ENCODE data around the gene CABP2.
"Not testable (repeated sequence)": the region's sequence is repeated elsewhere in the genome, so short reads cannot be mapped to it uniquely, and the experiment has no call there.

CABP2 gene

GRCh38 chr11:67522844-67523555 is at the start of gene CABP2:
CABP2 (minus strand) TSS chr11:67523446; CDS start chr11:67523326, 120 bp downstream.
- no peak for DNase-seq (ENCODE audit: low read depth, low spot score)
- H3K4me3 ChIP-seq (ENCODE audit: low read length), result no peak within 1 kb of the TSS
- H3K27ac ChIP-seq (ENCODE audit: low read length), result no peak within 1 kb of the TSS
- H3K36me3 ChIP-seq (ENCODE audit: control insufficient read depth, insufficient read depth, low read length), result no peaks in the 10 kb centered on the region
- no CpG with 5 or more reads among the region's 23 CpGs for WGBS (ENCODE audit: insufficient coverage, insufficient read length)
- H3K4me1 ChIP-seq (ENCODE audit: control insufficient read depth, insufficient read depth, low read length), result no peaks in the 10 kb centered on the region
- H3K27me3 ChIP-seq (ENCODE audit: control insufficient read depth, insufficient read depth, low read length), result no peaks in the 10 kb centered on the region
- H3K9me3 ChIP-seq (ENCODE audit: control insufficient read depth, insufficient read depth, low read length), result no peaks in the 10 kb centered on the region

- Histone ChIP-seq H3K4me3 (ENCODE audit: low read length) (no peak overlapping the region), H3K4me1 (ENCODE audit: control insufficient read depth, insufficient read depth, low read length) (no peaks in the 10 kb centered on the region), H3K36me3 (ENCODE audit: control insufficient read depth, insufficient read depth, low read length) (no peaks in the 10 kb centered on the region), H3K9me3 (ENCODE audit: control insufficient read depth, insufficient read depth, low read length) (no peaks in the 10 kb centered on the region), H3K27ac (ENCODE audit: low read length) (no peak overlapping the region), H3K27me3 (ENCODE audit: control insufficient read depth, insufficient read depth, low read length) (no peaks in the 10 kb centered on the region)
- peak; percentile 43 for DNase-seq (ENCODE audit: low read depth, low spot score)
- no CpG with 5 or more reads among the region's 21 CpGs for WGBS (ENCODE audit: insufficient coverage, insufficient read length)
These were observed 49.6 kb upstream of the CABP2 start for GRCh38 chr11:67572747-67573419.

- no peak overlapping the region for H3K4me3 ChIP-seq (ENCODE audit: low read length)
- H3K9me3 ChIP-seq (ENCODE audit: control insufficient read depth, insufficient read depth, low read length), result no peaks in the 10 kb centered on the region
- H3K4me1 ChIP-seq (ENCODE audit: control insufficient read depth, insufficient read depth, low read length), result no peaks in the 10 kb centered on the region
- no peak for DNase-seq (ENCODE audit: low read depth, low spot score)
- no CpG with 5 or more reads among the region's 5 CpGs for WGBS (ENCODE audit: insufficient coverage, insufficient read length)
- H3K27me3 ChIP-seq (ENCODE audit: control insufficient read depth, insufficient read depth, low read length), result no peaks in the 10 kb centered on the region
- H3K36me3 ChIP-seq (ENCODE audit: control insufficient read depth, insufficient read depth, low read length), result no peaks in the 10 kb centered on the region
- H3K27ac ChIP-seq (ENCODE audit: low read length), result no peak overlapping the region
These were observed 49.1 kb upstream of the CABP2 start for GRCh38 chr11:67572305-67572704.

- Histone ChIP-seq H3K27ac (ENCODE audit: low read length) (no peak overlapping the region), H3K27me3 (ENCODE audit: control insufficient read depth, insufficient read depth, low read length) (no peaks in the 10 kb centered on the region), H3K4me3 (ENCODE audit: low read length) (no peak overlapping the region), H3K9me3 (ENCODE audit: control insufficient read depth, insufficient read depth, low read length) (no peaks in the 10 kb centered on the region), H3K4me1 (ENCODE audit: control insufficient read depth, insufficient read depth, low read length) (no peaks in the 10 kb centered on the region), H3K36me3 (ENCODE audit: control insufficient read depth, insufficient read depth, low read length) (no peaks in the 10 kb centered on the region)
- WGBS (ENCODE audit: insufficient coverage, insufficient read length), result no CpG with 5 or more reads among the region's 6 CpGs
- DNase-seq (ENCODE audit: low read depth, low spot score), result no peak
These were observed 48.2 kb upstream of the CABP2 start for GRCh38 chr11:67571443-67571842.

GRCh38 chr11:67564230-67564629 is 41.0 kb upstream of the CABP2 start:
- no peaks in the 10 kb centered on the region for H3K9me3 ChIP-seq (ENCODE audit: control insufficient read depth, insufficient read depth, low read length)
- no peaks in the 10 kb centered on the region for H3K4me1 ChIP-seq (ENCODE audit: control insufficient read depth, insufficient read depth, low read length)
- no peaks in the 10 kb centered on the region for H3K36me3 ChIP-seq (ENCODE audit: control insufficient read depth, insufficient read depth, low read length)
- DNase-seq (ENCODE audit: low read depth, low spot score), result no peak
- WGBS (ENCODE audit: insufficient coverage, insufficient read length), result no CpG with 5 or more reads among the region's 4 CpGs
- H3K27me3 ChIP-seq (ENCODE audit: control insufficient read depth, insufficient read depth, low read length), result no peaks in the 10 kb centered on the region
- no peak overlapping the region for H3K27ac ChIP-seq (ENCODE audit: low read length)
- no peak overlapping the region for H3K4me3 ChIP-seq (ENCODE audit: low read length)

- not testable (repeated sequence) for DNase-seq (ENCODE audit: low read depth, low spot score); H3K36me3 ChIP-seq (ENCODE audit: control insufficient read depth, insufficient read depth, low read length); H3K4me3 ChIP-seq (ENCODE audit: low read length); H3K27me3 ChIP-seq (ENCODE audit: control insufficient read depth, insufficient read depth, low read length); H3K9me3 ChIP-seq (ENCODE audit: control insufficient read depth, insufficient read depth, low read length); H3K27ac ChIP-seq (ENCODE audit: low read length); H3K4me1 ChIP-seq (ENCODE audit: control insufficient read depth, insufficient read depth, low read length)
- no CpG with 5 or more reads among the region's 11 CpGs for WGBS (ENCODE audit: insufficient coverage, insufficient read length)
These were observed 40.5 kb upstream of the CABP2 start for GRCh38 chr11:67563705-67564114.

GRCh38 chr11:67562963-67563704 is 39.9 kb upstream of the CABP2 start:
- Histone ChIP-seq H3K27ac (ENCODE audit: low read length) (no peak overlapping the region), H3K9me3 (ENCODE audit: control insufficient read depth, insufficient read depth, low read length) (no peaks in the 10 kb centered on the region), H3K36me3 (ENCODE audit: control insufficient read depth, insufficient read depth, low read length) (no peaks in the 10 kb centered on the region), H3K27me3 (ENCODE audit: control insufficient read depth, insufficient read depth, low read length) (no peaks in the 10 kb centered on the region), H3K4me3 (ENCODE audit: low read length) (no peak overlapping the region), H3K4me1 (ENCODE audit: control insufficient read depth, insufficient read depth, low read length) (no peaks in the 10 kb centered on the region)
- WGBS (ENCODE audit: insufficient coverage, insufficient read length), result no CpG with 5 or more reads among the region's 10 CpGs
- DNase-seq (ENCODE audit: low read depth, low spot score), result no peak

- H3K9me3 ChIP-seq (ENCODE audit: control insufficient read depth, insufficient read depth, low read length), result no peaks in the 10 kb centered on the region
- H3K4me1 ChIP-seq (ENCODE audit: control insufficient read depth, insufficient read depth, low read length), result no peaks in the 10 kb centered on the region
- no peaks in the 10 kb centered on the region for H3K36me3 ChIP-seq (ENCODE audit: control insufficient read depth, insufficient read depth, low read length)
- no peak for DNase-seq (ENCODE audit: low read depth, low spot score)
- H3K4me3 ChIP-seq (ENCODE audit: low read length), result no peak overlapping the region
- WGBS (ENCODE audit: insufficient coverage, insufficient read length), result no CpG with 5 or more reads among the region's 10 CpGs
- H3K27ac ChIP-seq (ENCODE audit: low read length), result no peak overlapping the region
- no peaks in the 10 kb centered on the region for H3K27me3 ChIP-seq (ENCODE audit: control insufficient read depth, insufficient read depth, low read length)
These were observed 38.8 kb upstream of the CABP2 start for GRCh38 chr11:67561971-67562619.

GRCh38 chr11:67558084-67558772 is 35.0 kb upstream of the CABP2 start:
- no peak for DNase-seq (ENCODE audit: low read depth, low spot score)
- WGBS (ENCODE audit: insufficient coverage, insufficient read length), result no CpG with 5 or more reads among the region's 19 CpGs
- Histone ChIP-seq H3K4me3 (ENCODE audit: low read length) (no peak overlapping the region), H3K27ac (ENCODE audit: low read length) (no peak overlapping the region), H3K36me3 (ENCODE audit: control insufficient read depth, insufficient read depth, low read length) (no peaks in the 10 kb centered on the region), H3K9me3 (ENCODE audit: control insufficient read depth, insufficient read depth, low read length) (no peaks in the 10 kb centered on the region), H3K27me3 (ENCODE audit: control insufficient read depth, insufficient read depth, low read length) (no peaks in the 10 kb centered on the region), H3K4me1 (ENCODE audit: control insufficient read depth, insufficient read depth, low read length) (no peaks in the 10 kb centered on the region)

GRCh38 chr11:67556244-67556643 is 33.0 kb upstream of the CABP2 start:
- Histone ChIP-seq H3K36me3 (ENCODE audit: control insufficient read depth, insufficient read depth, low read length) (no peaks in the 10 kb centered on the region), H3K27me3 (ENCODE audit: control insufficient read depth, insufficient read depth, low read length) (no peaks in the 10 kb centered on the region), H3K27ac (ENCODE audit: low read length) (no peak overlapping the region), H3K9me3 (ENCODE audit: control insufficient read depth, insufficient read depth, low read length) (no peaks in the 10 kb centered on the region), H3K4me3 (ENCODE audit: low read length) (no peak overlapping the region), H3K4me1 (ENCODE audit: control insufficient read depth, insufficient read depth, low read length) (no peaks in the 10 kb centered on the region)
- DNase-seq (ENCODE audit: low read depth, low spot score), result no peak
- no CpG with 5 or more reads among the region's 3 CpGs for WGBS (ENCODE audit: insufficient coverage, insufficient read length)

All from iPS DF 6.9 (cell line).